SU-DHL-6 (cell line): ENCODE results near the gene COL1A2.

Source experiments
- CTCF ChIP-seq: fragments of 200-600 bp; sonication (generic); IDR thresholded peaks from one replicate; pipeline ENCODE4 v1.5.1; 2017; ENCODE audit warnings: antibody characterized with exemption, mild to moderate bottlenecking, low read length, moderate library complexity; ENCODE audit not compliant: insufficient read depth, poor library complexity, severe bottlenecking
- EZH2phosphoT487 ChIP-seq: fragments of 200-600 bp; sonication (generic), shearing (Covaris generic); conservative IDR thresholded peaks from 2 replicates; pipeline ENCODE4 v1.6.1; 2018; ENCODE audit warnings: mild to moderate bottlenecking, antibody characterized with exemption, low read length, moderate library complexity, mixed read lengths

- no peak for TF ChIP-seq CTCF
- TF ChIP-seq EZH2phosphoT487: no peak
Measured at GRCh38 chr7:94360926-94361325, 33.8 kb upstream of the COL1A2 start.
